Panc1 (cell line): Measurements from ENCODE around the gene EPHB1.

ENCODE experiments used
- POLR2AphosphoS5 ChIP-seq: IDR thresholded peaks from 2 replicates; pipeline ENCODE4 v1.6.1; 2012; ENCODE audit warnings: mild to moderate bottlenecking, low read depth, low read length, moderate library complexity
- SIN3A ChIP-seq: IDR thresholded peaks from 2 replicates; pipeline ENCODE4 v1.6.1; 2012; ENCODE audit warnings: low read depth, mild to moderate bottlenecking, low read length, moderate library complexity, borderline replicate concordance; ENCODE audit not compliant: insufficient read depth
- TF ChIP-seq, protein P1 (sequence below): fragments of 450-650 bp; IDR thresholded peaks from 2 replicates; pipeline ENCODE4 v1.5.1; 2017; ENCODE audit warnings: mild to moderate bottlenecking
- TF ChIP-seq, protein P2 (sequence below), 2 experiments: IDR thresholded peaks; 2 replicates each; pipeline ENCODE4 v1.6.1; 2011 to 2012; ENCODE audit warnings: low read depth in 2 of 2, control low read depth in 1 of 2, low read length in 1 of 2, mild to moderate bottlenecking in 1 of 2, moderate library complexity in 1 of 2; ENCODE audit not compliant: insufficient read depth in 1 of 2

DNA sequence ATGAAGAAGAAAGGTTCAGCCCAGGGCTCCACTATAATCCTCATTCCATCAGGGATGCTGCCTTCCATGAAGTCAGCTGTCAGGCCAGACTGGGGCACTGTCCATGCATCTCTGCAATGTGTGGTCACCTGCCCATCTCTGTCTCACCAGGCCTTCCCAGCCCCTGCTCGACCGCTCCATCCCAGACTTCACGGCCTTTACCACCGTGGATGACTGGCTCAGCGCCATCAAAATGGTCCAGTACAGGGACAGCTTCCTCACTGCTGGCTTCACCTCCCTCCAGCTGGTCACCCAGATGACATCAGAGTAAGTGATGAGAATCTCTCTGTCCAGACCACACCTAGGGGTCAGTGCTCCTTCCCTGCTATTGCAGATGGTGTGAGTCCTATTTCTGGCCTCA is 454.1 kb downstream of the EPHB1 start:
- TF ChIP-seq, protein P1, sequence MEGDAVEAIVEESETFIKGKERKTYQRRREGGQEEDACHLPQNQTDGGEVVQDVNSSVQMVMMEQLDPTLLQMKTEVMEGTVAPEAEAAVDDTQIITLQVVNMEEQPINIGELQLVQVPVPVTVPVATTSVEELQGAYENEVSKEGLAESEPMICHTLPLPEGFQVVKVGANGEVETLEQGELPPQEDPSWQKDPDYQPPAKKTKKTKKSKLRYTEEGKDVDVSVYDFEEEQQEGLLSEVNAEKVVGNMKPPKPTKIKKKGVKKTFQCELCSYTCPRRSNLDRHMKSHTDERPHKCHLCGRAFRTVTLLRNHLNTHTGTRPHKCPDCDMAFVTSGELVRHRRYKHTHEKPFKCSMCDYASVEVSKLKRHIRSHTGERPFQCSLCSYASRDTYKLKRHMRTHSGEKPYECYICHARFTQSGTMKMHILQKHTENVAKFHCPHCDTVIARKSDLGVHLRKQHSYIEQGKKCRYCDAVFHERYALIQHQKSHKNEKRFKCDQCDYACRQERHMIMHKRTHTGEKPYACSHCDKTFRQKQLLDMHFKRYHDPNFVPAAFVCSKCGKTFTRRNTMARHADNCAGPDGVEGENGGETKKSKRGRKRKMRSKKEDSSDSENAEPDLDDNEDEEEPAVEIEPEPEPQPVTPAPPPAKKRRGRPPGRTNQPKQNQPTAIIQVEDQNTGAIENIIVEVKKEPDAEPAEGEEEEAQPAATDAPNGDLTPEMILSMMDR: no peak
- TF ChIP-seq SIN3A: no peak
- TF ChIP-seq POLR2AphosphoS5: no peak
- TF ChIP-seq, protein P2, sequence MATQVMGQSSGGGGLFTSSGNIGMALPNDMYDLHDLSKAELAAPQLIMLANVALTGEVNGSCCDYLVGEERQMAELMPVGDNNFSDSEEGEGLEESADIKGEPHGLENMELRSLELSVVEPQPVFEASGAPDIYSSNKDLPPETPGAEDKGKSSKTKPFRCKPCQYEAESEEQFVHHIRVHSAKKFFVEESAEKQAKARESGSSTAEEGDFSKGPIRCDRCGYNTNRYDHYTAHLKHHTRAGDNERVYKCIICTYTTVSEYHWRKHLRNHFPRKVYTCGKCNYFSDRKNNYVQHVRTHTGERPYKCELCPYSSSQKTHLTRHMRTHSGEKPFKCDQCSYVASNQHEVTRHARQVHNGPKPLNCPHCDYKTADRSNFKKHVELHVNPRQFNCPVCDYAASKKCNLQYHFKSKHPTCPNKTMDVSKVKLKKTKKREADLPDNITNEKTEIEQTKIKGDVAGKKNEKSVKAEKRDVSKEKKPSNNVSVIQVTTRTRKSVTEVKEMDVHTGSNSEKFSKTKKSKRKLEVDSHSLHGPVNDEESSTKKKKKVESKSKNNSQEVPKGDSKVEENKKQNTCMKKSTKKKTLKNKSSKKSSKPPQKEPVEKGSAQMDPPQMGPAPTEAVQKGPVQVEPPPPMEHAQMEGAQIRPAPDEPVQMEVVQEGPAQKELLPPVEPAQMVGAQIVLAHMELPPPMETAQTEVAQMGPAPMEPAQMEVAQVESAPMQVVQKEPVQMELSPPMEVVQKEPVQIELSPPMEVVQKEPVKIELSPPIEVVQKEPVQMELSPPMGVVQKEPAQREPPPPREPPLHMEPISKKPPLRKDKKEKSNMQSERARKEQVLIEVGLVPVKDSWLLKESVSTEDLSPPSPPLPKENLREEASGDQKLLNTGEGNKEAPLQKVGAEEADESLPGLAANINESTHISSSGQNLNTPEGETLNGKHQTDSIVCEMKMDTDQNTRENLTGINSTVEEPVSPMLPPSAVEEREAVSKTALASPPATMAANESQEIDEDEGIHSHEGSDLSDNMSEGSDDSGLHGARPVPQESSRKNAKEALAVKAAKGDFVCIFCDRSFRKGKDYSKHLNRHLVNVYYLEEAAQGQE (IDR thresholded peaks at IDR 0.05; ENCODE audit: insufficient read depth in 1 of 2, low read depth in 2 of 2, low read length in 1 of 2): no peak
